ELF-1 (cell line): ENCODE measurements around the gene DPYSL3.
"Not testable (repeated sequence)": the region's sequence is repeated elsewhere in the genome, so short reads cannot be mapped to it uniquely, and the experiment has no call there.

Source experiments
- DNase-seq: peaks from one replicate; pipeline ENCODE4 v3.0.0-alpha.2; 2016; ENCODE audit warnings: low read depth, low spot score

Gene DPYSL3

DNA sequence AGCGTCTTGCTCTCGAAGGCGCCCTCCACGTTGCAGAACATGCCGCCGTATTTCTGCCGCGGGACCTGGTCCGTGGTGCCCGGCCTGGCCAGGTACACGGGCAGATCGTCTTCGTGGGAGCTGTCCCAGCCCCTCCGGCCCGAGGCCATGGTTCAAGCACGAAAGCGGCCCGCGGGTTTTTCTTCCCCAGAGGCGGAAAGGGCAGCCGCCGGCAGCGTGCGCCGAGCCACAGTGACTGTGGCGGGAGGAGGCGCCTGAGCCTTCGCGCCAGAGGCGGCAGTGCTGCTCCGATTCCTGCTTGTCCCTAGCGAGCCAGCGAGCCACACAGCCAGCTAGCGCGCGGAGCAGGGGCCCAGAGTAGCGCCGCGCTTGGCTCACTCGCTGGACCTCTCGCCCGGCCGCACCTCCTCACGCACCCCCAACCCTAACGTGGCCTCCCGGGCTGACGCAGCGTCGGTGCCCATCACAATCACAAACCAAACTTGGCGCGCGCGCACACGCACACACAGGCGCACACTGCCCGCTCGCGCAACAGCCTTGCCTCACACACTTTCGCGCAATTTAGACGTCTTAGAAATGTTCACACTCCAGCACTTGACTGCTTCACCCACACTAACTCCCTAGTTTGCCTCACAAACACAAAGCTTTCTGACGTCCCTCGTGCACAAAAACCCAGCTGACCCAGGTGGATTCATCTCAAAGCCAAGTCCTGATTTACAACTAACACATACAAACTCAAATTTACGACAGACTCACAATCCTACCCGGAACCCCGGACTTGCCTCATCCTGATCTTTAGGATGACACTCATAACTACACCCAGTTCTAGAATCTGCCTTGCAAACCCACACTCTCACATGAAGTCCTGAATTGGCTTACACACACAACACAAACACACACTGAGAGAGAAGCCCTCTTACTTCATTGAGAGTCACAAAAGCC is at the start of gene DPYSL3:
TSS of gene DPYSL3 (minus strand) at position 359 of the 942 bp plus-strand sequence. CDS start at position 149, 210 bp downstream.
- peak; percentile 83 for DNase-seq

DNA sequence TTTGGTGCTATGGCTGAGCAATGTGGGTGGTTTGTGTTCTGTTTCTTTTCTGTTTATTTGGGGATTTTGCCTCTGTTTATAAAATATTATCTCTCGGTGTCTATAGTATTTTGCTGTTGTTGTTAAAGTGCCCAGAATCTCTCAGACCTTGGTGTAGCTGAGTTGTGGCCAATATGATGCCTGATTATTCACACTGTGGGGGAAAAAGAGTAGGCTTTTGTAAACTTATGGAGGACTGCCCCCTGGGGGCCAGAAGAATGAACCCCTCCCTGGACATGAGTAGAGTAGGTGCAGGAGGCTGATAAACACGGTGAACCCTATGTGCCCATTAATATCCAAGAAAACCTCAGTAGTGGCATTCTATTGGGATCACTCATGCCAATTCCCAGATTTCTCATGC is 49.0 kb upstream of the DPYSL3 start:
- peak; percentile 58 for DNase-seq

DNA sequence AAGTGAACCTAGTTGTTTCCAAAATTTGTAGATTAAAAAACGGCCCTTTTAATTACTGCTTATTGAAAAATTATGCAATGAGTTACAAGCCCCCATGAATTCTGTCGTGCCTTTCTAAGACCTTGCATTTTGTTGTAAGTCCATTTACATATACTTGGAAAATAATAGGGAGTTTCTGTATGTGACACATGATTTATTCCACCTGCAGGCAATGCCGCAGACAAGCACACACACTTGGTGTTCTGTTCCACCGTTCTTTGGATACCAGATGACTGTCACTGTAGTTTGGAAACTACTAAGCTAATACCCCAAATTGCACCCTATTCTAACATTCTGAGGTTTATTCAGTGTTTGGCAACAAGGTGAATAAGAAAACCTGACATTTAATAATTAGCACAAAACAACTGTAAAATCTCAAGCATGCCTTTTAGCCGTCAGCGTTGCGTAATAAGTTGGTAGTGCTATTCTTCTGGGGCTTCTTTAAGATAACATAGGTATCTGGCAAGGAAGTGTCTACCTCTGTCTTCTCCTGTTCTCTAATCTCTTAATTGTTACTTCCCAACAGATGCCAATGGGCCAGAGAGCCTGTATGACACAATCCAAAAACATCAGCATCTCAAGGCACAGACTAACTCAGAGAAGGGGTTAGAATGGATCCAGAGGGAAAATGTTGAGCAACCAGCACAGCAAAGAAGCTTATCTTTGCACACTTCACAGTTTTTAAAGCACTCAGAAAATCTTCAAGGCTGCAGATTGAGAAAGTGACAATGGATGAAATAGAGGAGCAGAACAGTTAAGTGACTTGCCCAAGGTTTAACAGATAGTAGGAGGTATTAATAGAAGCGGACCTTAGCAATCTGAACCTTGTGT is 48.2 kb upstream of the DPYSL3 start:
- no peak for DNase-seq

DNA sequence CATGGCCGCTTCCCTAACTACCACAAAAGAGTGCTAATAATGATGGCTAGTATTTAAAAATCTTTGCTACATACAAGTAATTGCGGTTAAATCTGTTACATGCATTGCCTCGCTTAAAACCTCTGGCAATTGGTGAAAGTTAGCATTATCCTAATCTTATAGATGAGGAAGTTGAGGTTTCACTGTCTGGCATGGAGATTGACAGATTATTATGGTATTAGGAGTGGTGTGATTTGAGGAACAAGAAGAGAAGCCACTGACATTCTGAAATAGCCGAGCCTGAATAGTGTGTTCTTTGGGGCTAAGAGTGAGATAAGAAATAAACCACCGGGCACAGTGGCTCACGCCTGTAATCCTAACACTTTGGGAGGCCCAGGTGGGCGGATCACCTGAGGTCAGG is 45.3 kb upstream of the DPYSL3 start:
- no peak for DNase-seq

DNA sequence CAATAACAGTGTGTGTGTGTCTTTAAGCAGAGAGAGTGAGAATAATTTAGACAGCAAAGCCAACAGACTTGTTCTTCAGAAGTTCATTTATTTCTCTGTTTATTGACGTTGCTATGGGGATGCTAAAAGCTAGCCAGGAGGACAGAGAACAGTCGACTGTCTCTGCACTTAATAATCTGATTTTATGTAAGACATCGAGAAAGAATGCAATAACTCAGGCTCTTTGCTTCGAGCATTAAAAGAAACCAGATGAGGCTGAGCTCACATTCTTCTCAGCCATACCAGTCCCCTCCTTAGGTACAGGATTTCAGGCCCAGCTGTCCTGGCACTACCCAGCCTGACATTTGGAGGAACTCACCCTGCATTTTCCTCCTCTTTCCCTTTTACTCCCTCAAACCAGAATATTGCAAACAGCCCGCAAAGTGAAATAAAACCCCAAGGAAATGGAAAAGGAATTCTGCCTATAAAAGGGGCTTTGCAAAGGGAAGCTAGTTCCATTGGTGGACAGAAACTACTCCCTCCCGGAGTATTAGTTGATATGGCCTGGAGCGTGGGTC is 44.5 kb upstream of the DPYSL3 start:
- DNase-seq, result no peak

DNA sequence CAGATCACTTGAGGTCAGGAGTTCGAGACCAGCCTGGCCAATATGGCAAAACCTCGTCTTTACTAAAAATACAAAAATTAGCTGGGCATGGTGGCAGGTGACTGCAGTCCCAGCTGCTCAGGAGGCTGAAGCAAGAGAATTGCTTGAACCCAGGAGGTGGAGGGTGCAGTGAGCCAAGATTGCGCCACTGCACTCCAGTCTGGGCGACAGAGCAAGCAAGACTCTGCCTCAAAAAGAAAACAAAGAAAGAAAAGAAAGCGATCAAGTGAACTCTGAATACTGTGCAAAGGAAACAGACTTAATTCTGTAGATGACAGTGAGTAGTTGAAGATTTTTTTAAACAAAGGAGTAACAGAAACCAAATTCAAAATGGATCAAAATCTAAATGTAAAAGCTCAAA is 43.9 kb upstream of the DPYSL3 start:
- DNase-seq, result not testable (repeated sequence)

DNA sequence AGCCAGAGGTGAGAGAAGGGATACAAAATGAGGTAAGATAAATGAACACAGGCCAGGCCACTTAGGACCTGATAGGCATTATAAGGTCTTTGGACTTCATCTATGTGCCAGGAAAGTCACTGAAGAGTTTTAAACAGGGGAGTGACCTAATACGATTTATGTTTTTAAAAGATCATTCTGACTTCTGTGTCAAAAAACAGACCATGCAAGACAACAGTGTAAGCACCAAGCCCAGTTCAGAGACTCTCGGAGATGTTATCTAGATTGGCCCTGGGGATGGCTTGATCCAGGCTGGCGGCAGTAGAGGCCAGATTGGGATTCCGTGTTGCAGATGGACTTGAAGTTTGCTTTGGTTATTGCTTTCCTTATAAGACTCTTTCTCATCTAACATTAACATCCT is 43.0 kb upstream of the DPYSL3 start:
- no peak for DNase-seq

DNA sequence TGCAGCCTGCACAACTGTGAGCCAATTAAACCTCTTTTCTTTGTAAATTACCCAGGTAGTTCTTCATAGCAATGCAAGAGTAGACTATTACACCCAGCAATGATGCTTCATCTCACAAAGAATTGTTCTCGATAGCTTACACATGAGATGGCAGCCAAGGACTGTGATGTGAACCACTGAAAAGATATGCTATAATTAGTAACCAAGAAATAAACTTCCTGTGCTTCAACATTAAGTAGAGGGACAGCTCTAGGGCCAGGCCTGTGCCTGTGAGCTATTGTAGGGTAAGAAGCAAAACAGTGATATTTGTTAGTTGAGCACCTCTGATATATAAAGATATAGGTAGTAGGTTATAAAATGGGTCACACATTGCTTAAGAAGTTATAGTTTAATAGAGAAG is 41.8 kb upstream of the DPYSL3 start:
- DNase-seq, result no peak

DNA sequence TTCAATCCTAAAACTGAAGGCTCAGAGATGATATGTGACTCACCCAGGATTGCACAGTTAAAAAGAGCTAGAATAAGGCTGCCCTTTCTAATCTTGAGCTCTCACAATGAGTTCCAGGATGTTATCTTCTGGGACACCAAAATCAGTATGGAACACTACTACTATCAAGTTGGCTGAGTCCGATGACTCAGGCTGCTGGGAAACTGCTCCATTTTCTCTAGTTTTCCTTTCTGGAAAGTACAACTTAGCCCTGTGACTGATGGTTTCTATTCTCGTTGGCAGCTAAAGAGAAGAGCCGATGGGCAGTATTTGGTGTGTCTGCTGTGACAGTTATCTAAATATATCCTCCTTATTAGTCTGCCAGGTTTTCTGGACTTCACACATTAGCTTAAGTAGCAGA is 37.9 kb upstream of the DPYSL3 start:
- no peak for DNase-seq

DNA sequence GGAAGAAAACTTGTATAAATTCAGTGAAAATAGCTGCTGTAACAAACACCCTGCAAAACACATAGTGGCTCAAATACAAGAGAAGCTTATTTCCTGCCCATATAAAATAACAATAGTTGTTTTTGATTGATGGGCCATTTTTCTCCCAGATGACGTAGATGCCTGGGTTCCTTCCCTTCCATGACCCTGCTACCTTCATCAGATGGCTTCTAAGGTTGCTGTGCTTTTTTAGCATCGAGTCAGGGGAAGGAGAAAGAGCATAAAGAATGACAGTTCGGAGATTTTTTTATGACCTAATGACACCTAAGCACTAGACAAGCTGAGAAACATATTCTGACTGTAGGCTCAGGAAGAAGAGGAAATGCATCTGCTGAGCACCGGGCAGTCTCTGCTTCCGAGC is 34.7 kb upstream of the DPYSL3 start:
- DNase-seq, result no peak

DNA sequence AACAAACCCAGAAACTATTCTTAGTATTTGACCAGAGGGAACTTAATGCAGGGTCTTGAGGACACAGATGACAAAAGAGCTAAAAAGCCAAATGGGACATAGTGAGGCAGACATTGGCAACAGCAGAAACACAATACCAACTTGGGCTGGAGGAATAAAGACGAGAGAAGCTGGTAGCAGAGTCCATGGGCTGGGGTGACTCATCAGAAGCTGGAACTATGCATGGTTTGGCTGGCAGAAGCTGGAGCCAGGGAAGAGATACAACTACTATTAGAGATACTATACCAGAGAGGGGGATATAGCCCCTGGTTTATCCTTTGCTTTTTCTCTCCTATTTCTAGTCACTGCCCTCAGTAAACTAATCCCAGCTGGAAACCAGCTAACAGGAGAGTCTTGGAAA is 29.2 kb upstream of the DPYSL3 start:
- DNase-seq, result no peak

DNA sequence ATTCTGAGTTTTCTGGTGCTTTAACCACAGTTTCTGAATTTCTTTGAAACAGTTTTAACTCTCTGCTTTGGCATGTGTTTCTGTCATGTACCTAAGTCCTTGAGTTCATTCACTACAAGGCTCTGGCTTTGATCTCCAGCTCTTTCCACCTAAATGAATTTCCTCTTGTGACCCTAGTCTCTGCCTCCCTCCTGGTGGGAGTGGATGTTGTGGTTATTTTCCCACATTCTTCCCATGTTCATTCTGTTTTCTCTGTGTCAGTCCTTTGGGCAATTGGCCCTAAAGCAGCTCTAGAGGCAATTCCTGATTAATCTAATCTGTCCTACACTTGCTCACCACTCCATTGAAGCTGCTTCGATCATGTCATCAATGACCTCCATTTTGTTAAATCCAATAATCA is 28.4 kb upstream of the DPYSL3 start:
- DNase-seq, result no peak

DNA sequence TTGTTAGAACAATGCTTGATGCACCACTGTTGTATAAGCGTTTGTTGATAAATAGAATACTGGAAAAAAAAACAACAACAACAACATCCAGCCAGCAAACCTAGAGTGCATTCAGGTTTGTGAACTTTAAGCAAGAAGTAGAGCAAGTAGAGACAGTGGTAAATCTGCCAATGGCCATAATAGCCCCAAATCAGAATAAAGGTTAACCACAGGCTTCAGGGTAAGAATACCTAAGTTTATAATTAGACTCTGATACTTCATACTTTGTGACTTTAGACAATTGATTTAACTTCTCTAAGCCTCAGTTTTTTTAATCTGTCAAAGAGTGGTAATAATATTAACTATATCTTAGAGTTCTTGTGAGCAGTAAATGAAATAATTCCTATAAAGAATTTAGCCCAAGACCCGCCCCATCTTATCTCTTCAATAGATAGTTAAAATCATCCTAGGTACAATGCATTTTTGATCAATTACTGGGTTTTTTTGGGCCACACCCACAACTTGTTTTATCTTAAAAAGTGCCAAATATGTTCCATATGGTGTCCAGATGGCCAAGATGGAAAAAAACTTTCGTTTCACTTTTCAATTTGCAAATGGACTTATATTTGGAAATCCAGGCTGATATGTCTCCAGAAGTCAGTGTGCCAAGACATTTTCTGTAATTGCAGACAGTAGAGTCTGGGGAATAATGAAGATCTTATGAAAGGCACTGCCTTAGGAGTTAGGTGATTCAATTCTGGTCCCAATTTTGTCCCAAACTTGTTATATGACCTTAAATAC is 24.5 kb upstream of the DPYSL3 start:
- DNase-seq, result no peak

DNA sequence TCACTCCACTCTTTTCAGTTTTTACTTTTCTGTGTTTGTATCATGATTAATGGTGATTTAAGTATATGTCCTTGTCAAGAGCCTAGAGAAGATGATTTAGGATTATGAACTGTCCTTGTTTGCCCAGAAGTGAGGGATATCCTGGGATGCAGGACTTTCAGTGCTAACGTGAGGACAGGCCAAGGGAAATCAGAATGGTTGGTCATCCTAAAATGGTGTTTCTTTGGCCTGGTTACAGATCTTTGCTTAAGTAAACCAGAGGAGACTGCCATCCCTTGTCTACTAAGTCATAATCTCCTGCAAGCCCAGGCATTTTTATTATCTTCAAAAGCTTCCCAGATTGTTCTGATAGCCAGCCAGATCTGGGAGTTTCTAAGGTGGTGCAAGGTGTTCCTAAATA is 22.3 kb upstream of the DPYSL3 start:
- no peak for DNase-seq

DNA sequence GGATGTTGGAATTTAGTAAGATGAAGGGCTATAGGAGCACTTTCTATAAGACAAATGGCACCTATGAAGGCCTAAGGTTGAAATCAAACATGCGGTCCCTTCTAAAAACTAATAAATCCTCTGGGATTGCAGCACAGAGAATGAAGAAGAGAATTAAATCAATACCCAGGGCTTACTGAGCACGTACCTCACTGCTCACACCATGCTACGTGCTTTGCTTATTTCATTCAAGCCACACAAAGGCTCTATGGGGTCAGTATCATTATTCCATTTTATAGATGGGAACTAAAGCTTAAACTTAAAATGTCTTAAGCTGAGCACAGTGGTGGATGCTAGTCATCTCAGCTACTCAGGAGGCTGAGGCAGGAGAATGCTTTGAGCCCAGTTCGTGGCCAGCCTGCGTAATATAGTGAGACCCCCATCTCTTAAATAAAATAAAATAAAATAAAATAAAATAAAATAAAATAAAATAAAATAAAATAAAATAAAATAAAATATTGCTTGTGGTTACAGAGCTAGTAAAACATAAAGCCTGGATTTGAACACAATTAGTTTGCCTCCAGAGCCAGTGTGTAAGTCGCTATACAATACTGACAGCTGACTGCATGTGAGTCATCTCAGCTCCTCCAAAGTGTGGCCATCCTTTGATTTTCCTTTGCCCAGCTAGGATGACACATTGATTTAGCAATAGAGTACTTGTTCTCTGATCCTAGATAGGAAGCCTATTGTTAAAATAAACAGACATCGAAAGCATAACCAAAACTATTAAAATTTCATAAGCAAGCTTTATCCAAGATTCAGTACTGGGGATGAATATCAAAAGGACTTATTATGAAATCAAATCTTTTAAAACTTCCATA is 20.9 kb upstream of the DPYSL3 start:
- no peak for DNase-seq

DNA sequence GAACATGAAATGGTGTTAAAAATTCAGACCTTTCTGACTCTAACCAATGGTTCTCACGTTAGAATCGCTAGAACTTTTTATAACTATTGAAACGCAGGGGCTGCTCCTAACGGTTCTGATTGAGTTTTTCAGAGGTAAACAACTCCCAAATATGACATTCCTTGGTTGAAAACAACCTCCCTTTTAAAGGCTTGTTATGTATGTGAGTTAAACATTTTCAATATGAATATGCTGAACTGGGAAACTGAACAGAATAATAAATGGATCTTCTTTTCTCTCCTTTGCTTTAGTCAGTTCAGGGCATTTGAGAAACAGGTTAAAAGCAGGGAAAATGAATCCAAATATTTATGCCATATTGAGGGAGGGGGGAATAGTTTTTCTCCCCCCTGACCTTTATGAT is 13.2 kb upstream of the DPYSL3 start:
- no peak for DNase-seq

DNA sequence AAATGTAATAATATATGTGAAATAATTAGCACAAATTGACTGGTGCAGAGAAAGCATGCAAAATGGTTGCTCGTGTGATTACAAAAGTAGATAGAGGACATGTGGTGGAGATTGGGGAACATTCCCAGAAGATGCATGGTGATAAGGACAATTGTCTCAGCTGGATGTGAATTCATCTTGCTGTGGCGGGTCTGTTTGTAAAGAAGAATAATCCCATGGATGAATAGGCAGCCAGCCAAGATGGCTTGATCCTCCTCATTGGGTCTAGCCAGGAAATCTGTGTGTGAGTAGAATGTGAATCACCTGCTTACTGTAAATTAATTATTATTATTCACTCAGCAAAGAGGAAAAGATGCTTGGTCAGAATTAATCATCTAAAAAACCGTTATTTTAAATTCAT is 12.6 kb upstream of the DPYSL3 start:
- no peak for DNase-seq

DNA sequence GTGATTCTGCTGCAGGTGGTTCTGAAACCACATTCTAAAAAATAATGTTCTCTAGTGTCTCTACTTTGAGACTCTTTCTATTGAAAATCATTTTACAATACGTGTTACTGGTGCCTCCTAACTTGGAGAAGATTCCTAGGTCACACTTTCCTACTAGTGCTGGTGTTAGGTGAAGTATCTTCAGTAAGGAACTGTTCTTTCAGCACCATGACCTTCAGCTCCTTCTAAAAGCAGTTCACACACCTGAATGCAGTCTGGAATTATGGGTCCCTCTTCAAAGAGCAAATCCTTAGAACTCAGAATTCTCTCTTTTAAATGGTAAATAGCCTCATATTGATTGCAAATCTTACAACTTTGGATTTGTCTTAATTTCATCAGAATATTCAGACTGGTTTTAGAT is 10.6 kb upstream of the DPYSL3 start:
- DNase-seq, result no peak

DNA sequence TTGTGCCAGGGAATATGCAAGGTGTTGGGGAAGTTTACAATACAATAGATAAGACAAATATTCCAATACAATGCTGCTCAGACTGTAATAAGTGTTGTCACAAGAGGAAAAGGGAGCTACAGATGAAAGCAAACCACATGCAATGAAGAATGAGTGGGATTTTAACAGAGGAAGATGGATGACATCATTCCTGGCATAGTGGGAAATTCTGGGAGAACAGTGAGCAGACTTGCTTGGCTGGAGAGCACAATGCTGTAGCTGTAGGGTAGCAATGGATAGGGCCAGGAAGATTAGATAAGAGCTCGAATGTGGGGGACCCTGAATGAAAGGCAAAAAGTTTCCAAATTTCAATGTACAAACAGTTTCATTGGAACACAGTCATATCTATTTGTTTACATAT is 9.5 kb upstream of the DPYSL3 start:
- DNase-seq, result no peak

DNA sequence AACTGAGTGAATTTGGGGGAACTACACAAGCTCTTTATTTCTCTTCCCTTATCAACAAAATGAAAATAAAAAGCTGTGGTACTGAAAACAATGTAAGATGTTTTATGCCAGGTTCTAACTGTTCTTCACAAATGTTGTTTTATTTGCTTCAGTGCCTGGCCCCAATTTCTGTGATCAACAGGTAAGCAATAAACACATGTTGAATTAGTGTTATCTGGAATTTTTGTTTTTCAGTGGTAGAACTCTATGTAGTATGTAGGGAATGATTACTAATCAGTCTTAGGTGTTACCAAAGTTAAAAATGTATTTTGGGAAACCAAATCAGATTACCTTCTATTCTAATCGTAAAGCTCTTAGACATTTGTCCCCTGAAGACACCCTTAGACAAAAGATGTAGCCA is 7.5 kb upstream of the DPYSL3 start:
- no peak for DNase-seq

DNA sequence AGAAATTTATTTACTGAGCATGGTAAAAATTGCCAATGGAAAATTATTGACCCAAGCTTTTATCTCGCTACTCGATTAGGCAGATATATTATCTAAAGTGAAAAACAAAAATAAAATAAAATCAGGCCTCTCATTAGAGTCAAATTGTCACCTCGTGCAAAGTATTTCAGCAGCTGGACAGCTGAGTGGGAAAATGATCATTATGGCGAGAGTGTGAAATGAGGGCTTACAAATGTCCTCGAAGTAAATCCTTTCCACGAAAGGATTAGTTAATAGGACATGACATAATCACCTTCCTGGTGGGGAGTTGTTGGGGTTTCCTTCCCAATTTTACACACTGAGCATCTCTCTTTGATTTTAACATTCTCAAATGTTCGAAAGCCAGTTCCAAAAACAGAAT is 5.4 kb upstream of the DPYSL3 start:
- DNase-seq, result no peak
